ENCODE results near the gene MTF1.

MTF1 gene

GRCh38 chr1:37845049-37845646 lies 14.2 kb downstream of the MTF1 start:
- in situ Hi-C loops (cut with HindIII; ENCODE audit: low pct_ligation_motif_present, low pct_unique_long_range_greater_than_20kb, low sequenced_read_pairs), result no loop called here

DNA sequence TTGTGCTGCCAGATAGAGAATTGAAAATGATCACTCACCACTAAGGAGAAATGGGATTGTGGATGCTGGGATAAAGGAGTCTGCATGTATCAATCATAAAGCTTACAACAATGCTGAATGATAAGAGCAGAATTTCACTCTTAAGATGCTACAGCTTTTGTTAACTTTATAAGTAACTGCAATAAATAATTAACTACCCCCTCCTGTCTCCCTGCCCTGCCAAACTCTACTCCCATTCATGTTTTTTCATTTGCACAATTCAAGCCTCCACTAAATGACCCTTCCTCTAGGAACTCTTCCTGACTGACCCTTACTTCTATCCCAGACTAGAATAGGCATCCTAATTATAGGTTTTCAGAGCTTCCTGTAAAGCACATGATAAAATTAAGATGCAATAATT lies 14.9 kb downstream of the MTF1 start:
- DNase-seq, result peak; percentile 39
- in situ Hi-C loops (cut with HindIII; ENCODE audit: low pct_ligation_motif_present, low pct_unique_long_range_greater_than_20kb, low sequenced_read_pairs), result no loop called here

More at GRCh38 chr1:37845049-37845646, 14.2 kb downstream of the MTF1 start:
- DNase-seq, result no peak

DNA sequence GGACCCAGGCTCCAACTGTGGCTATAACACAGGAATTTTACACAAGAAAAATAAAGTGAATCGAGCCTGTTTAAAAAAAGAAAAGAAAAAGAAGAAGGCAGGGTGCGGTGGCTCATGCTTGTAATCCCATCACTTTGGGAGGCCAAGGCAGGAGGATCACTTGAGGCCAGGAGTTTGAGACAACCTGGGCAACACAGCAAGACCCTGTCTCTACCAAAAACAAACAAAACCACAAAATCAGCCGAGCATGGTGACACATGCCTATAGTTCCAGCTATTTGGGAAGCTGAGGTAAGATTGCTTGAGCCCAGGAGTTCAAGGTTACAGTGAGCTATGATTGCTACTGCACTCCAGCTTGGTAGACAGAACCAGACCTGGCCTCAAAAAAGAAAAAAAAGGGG lies 17.7 kb downstream of the MTF1 start:
- in situ Hi-C loops (cut with HindIII; ENCODE audit: low pct_ligation_motif_present, low pct_unique_long_range_greater_than_20kb, low sequenced_read_pairs), result no loop called here
- DNase-seq, result no peak

- in situ Hi-C loops (cut with HindIII; ENCODE audit: low pct_ligation_motif_present, low pct_unique_long_range_greater_than_20kb, low sequenced_read_pairs), result no loop called here
- no peak for DNase-seq
Measured at GRCh38 chr1:37840711-37841110, 18.7 kb downstream of the MTF1 start.

- DNase-seq, result no peak
- in situ Hi-C loops (cut with HindIII; ENCODE audit: low pct_ligation_motif_present, low pct_unique_long_range_greater_than_20kb, low sequenced_read_pairs), result no loop called here
Measured at GRCh38 chr1:37839676-37840075, 19.7 kb downstream of the MTF1 start.

DNA sequence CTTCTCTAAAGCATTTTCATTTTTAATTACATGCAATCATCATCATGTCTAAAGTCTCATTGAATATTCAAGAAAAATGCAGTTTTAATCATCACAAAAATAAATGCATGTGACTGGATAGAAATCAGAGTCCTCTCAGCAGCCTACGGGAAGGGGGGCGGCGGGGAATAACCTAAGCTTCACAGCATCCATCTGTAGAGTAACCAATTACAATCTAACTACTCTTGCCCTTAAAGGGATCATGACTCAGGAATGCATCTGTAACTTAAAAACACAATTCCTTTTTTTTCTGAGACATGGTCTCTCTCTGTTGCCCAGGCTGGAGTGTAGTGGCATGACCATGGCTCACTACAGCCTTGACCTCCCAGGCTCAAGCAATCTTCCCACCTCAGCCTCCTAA lies 22.6 kb downstream of the MTF1 start:
- DNase-seq, result no peak
- in situ Hi-C loops (cut with HindIII; ENCODE audit: low pct_ligation_motif_present, low pct_unique_long_range_greater_than_20kb, low sequenced_read_pairs), result no loop called here

GRCh38 chr1:37831809-37832208 lies 27.6 kb downstream of the MTF1 start:
- in situ Hi-C loops (cut with HindIII; ENCODE audit: low pct_ligation_motif_present, low pct_unique_long_range_greater_than_20kb, low sequenced_read_pairs), result no loop called here
- no peak for DNase-seq

- in situ Hi-C loops (cut with HindIII; ENCODE audit: low pct_ligation_motif_present, low pct_unique_long_range_greater_than_20kb, low sequenced_read_pairs), result no loop called here
- DNase-seq, result no peak
Measured at GRCh38 chr1:37831109-37831508, 28.3 kb downstream of the MTF1 start.

DNA sequence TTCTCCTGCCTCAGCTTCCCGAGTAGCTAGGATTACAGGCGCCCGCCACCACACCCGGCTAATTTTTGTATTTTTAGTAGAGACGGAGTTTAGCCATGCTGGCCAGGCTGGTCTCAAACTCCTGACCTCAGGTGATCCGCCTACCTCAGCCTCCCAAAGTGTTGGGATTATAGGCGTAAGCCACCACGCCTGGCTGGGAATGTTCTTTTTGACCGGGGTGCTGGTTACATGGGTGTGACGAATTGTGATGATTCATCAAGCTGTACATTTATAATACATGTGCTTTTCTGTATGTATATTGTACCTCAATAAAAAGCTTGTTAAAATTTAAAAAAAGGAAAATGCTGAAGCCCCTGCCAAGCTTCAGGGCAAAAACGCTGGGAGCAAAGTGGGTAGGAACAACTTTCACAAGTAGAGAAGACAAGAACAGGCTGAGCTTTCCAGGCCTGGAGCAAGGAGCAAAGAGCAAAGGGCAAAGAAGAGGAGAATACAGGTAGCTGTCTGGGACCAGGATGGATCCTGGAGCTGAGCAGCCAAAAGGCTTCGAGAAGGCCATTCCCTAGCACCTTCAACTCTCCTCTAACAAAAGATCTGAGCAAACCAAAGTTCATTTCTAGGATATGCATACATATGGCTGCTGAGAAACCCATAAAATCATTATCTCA lies 30.9 kb downstream of the MTF1 start:
- in situ Hi-C loops (cut with HindIII; ENCODE audit: low pct_ligation_motif_present, low pct_unique_long_range_greater_than_20kb, low sequenced_read_pairs), result no loop called here
- DNase-seq, result no peak

GRCh38 chr1:37825506-37825905 lies 33.9 kb downstream of the MTF1 start:
- in situ Hi-C loops (cut with HindIII; ENCODE audit: low pct_ligation_motif_present, low pct_unique_long_range_greater_than_20kb, low sequenced_read_pairs), result no loop called here

DNA sequence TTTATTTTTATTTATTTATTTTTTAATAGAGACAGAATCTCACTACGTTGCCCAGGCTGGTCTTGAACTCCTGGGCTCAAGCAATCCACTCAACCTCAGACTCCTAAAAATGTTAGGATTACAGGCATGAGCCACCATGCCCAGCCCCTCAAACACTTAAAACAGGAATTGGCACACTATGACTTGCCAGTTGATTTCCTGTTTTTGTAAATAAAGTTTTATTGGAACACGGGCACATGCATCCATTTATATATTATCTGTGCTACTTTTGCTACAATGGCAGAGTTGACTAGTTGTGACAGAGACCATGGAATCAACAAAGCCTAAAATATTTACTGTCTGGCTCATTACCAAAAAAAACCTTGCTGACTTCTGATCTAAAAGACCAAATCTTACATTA lies 35.4 kb downstream of the MTF1 start:
- in situ Hi-C loops (cut with HindIII; ENCODE audit: low pct_ligation_motif_present, low pct_unique_long_range_greater_than_20kb, low sequenced_read_pairs), result no loop called here
- DNase-seq, result no peak

More at GRCh38 chr1:37825506-37825905, 33.9 kb downstream of the MTF1 start:
- DNase-seq, result no peak

DNA sequence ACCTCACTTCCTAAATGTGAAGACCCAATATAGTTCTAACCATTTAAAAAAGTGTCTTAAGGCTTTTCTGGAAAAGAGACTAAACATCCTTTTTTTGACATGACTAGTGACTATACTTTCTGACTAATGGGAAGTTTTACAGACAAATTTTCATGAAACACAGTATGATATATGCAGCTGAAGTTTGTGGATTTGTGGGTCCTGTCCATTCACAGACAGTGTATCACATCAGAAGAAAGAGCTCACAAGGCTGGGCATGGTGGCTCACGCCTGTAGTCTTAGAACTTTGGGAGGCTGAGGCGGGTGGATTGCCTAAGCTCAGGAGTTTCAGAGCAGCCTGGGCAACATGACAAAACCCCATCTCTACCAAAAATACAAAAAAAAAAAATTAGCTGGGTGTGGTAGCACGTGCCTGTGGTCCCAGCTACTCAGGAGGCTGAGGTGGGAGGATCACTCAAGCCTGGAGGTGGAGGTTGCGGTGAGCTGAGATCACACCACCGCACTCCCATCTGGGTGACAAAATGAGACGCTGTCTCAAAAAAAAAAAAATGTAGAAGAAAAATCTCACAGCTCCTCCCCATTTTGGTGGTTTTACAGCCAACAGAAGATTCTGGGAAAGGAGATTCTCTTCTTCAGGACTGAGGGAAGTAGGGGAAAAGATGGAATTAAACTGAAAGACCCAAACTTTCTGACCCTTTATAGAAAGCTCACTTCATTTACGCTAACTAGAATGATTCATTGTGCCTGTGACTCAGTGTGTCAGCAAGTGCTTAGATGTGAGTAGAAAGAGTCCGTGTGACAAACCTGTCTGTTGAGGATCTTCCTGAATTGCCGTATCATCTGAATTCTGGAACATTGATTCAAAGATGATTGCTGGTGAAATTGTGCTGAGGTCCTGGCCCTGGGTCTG lies 36.2 kb downstream of the MTF1 start:
- DNase-seq, result no peak
- in situ Hi-C loops (cut with HindIII; ENCODE audit: low pct_ligation_motif_present, low pct_unique_long_range_greater_than_20kb, low sequenced_read_pairs), result no loop called here

DNA sequence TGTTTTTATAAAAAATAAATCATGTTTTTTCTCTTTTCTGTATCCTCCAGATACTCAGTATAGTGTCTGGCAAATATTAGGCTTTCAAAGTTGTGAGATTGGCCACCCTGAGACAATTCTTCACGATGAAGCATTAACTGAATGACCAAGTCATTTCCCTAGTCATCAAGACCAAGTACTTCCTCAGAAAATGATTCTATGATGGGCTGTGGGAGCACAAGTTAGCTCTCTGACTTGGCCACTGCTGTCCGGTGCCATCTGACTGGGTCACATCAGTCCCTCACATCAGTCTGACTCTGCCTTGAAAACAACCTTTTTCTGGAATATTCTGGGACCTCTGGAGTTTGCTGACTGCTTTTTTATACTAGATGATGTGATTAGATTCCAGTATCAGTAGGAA lies 37.9 kb downstream of the MTF1 start:
- no peak for DNase-seq
- in situ Hi-C loops (cut with HindIII; ENCODE audit: low pct_ligation_motif_present, low pct_unique_long_range_greater_than_20kb, low sequenced_read_pairs), result no loop called here

GRCh38 chr1:37817481-37817880 lies 41.9 kb downstream of the MTF1 start:
- in situ Hi-C loops (cut with HindIII; ENCODE audit: low pct_ligation_motif_present, low pct_unique_long_range_greater_than_20kb, low sequenced_read_pairs), result no loop called here
- DNase-seq, result no peak

- in situ Hi-C loops (cut with HindIII; ENCODE audit: low pct_ligation_motif_present, low pct_unique_long_range_greater_than_20kb, low sequenced_read_pairs), result no loop called here
- no peak for DNase-seq
Measured at GRCh38 chr1:37814252-37814651, 45.1 kb downstream of the MTF1 start.

DNA sequence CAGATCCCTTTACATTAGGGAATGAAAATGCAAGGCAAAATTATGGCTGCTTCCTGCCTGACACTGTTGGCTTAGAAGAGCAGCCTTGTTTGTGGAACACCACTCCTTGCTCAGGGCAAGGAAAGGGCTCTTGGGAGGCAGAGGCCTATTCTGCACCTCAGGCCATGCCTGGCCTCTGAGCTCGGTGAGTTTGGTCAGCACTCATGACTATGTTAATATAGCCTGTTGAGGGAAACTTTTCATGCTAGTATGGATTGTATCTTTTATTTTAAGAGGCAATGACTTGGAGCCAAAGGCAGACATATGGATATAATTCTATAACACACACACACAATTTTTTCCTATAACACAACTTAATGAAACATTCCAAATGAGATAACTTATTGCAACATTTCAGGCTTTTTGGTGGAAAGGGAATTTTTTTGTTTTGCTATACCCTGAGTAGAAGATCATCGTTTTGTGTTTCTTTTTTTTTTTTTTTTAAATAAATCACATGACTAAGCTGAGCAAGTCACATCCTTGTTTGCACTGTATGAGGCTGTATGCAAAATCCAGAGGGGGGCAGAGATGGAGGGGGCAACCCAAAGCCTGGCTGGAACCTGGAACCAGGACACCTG lies 45.8 kb downstream of the MTF1 start:
- DNase-seq, result no peak
- in situ Hi-C loops (cut with HindIII; ENCODE audit: low pct_ligation_motif_present, low pct_unique_long_range_greater_than_20kb, low sequenced_read_pairs), result no loop called here

GRCh38 chr1:37811027-37811655 lies 48.3 kb downstream of the MTF1 start:
- in situ Hi-C loops (cut with HindIII; ENCODE audit: low pct_ligation_motif_present, low pct_unique_long_range_greater_than_20kb, low sequenced_read_pairs), result no loop called here
- peak; percentile 78 for DNase-seq

- in situ Hi-C loops (cut with HindIII; ENCODE audit: low pct_ligation_motif_present, low pct_unique_long_range_greater_than_20kb, low sequenced_read_pairs), result no loop called here
- no peak for DNase-seq
Measured at GRCh38 chr1:37809942-37810341, 49.5 kb downstream of the MTF1 start.
